Stimulated activated CD4-positive, alpha-beta T cell treated with anti-CD3 and anti-CD28 coated beads, TNF-alpha, amount 100 ng/mL, for 1 hour (primary cell): ENCODE measurements around the gene PADI3.
"Not testable (repeated sequence)": the region's sequence is repeated elsewhere in the genome, so short reads cannot be mapped to it uniquely, and the experiment has no call there.

Experiments used
- DNase-seq, 3 donors: peaks; one replicate each; pipeline ENCODE4 v3.0.0-alpha.2; 2020; ENCODE audit warnings: low read depth in 3 of 3, low spot score in 1 of 3

PADI3 gene

DNA sequence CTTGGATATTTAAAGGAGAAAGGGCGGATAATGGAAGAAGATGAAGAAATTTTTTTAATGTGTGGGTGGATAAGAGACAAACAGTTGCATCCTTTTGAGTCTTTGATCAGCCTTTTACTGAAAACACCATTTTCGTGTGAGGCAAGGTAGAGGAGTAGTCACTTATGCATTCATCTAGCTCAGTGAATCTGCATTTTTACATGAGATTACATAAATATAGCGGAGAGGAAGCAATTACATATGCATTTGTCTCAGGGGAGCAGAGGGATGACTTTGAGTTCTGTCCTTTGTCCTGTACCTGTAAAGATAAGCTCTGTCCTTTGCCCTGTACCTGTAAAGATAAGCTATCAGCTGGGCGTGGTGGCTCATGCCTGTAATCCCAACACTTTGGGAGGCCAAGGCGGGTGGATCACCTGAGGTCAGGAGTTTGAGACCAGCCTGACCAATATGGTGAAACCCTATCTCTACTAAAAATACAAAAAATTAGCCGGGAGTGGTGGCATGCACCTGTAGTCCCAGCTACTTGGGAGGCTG, 73.0 kb downstream of the PADI3 start:
- not testable (repeated sequence) for DNase-seq

DNA sequence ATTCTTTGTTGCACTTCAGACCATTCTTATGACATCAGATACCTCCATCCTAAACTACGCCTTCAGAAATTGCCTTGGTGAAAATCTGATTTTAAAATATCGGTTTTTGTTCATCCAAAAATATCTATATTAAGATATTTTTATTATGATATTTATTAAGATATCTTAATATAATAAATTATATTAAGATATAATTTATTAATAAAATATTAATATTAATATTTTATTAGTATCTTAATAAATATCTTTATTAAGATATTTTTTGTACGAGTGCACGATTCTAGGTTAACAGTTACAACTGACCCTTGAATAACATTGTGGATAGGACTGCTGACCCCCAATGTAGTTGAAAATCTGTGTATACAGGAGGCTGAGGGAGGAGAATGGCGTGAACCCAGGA, 80.0 kb downstream of the PADI3 start:
- no peak for DNase-seq

DNA sequence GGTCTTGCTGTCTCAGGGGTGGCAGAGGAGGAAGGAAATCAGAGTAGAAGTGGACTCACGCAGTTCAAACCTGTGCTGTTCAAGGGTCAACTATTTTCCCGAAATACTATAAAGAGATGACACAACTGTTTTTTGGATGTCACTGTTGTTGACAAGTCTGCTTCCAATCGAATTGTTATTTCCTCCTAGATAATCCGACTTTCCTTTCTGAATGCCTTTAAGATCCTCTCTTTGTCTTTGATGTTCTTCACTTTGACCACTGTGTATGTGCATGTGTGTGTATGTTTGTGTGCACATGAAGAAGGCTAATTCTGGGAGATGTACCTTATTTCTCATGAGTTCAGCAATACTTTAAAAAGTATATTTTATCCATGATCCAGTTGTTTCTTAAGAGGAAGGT, 80.7 kb downstream of the PADI3 start:
- no peak for DNase-seq

- DNase-seq, result no peak
Observed at GRCh38 chr1:17330856-17331255, 82.0 kb downstream of the PADI3 start.

DNA sequence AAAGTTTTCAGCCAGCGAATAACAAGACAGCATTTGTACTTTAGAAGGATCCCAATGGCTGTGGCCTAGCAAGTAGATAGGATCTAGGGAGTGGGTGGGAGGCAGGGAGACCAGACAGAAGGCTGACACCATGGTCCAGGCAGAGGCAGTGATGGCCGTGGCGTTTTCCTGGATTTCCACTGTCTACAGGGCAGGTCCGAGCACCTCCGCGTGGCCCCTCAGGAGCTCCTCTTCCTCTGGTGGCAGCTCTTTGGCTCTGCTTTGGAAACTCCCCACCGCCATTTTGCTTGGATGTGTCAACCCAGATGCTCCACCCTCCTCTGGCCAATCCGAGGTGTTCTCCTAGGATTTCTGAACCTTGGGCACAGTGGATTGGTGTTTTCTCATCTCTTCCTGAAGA, 84.2 kb downstream of the PADI3 start:
- no peak for DNase-seq
